BE2C (cell line): ENCODE results near the gene PRKCZ.

ENCODE experiments used
- DNase-seq: peaks from one replicate; pipeline ENCODE4 v3.0.0-alpha.2; 2020
- H3K27me3 ChIP-seq: fragments of 250-450 bp; sonication (Bioruptor Pico); 2 replicates; pipeline ENCODE4 v1.5.1; 2020; ENCODE audit warnings: mild to moderate bottlenecking
- H3K36me3 ChIP-seq: fragments of 250-450 bp; sonication (Bioruptor Pico); 2 replicates; pipeline ENCODE4 v1.5.1; 2020; ENCODE audit warnings: mild to moderate bottlenecking
- H3K4me1 ChIP-seq: fragments of 250-450 bp; sonication (Bioruptor Pico); 2 replicates; pipeline ENCODE4 v1.5.1; 2020
- H3K4me3 ChIP-seq: 2 replicates; pipeline ENCODE4 v1.5.1; 2011; ENCODE audit warnings: low read depth, low read length
- H3K9me3 ChIP-seq: fragments of 250-450 bp; sonication (Bioruptor Pico); 2 replicates; pipeline ENCODE4 v1.5.1; 2020
- CTCF ChIP-seq: IDR thresholded peaks from 2 replicates; pipeline ENCODE4 v1.5.1; 2012; ENCODE audit warnings: mild to moderate bottlenecking, low read depth, low read length

Gene PRKCZ

GRCh38 chr1:2046174-2046917 lies 3.9 kb upstream of the PRKCZ start:
- peak; percentile 78 for DNase-seq
- H3K27me3 ChIP-seq: peaks cover 49% of the 10 kb centered on the region

GRCh38 chr1:2046953-2047748 lies 3.1 kb upstream of the PRKCZ start:
- Histone ChIP-seq H3K27me3 (peaks cover 57% of the 10 kb centered on the region), H3K4me3 (no peak overlapping the region), H3K36me3 (no peaks in the 10 kb centered on the region), H3K4me1 (no peaks in the 10 kb centered on the region), H3K9me3 (no peaks in the 10 kb centered on the region)
- DNase-seq: no peak
- TF ChIP-seq CTCF: no peak

More at GRCh38 chr1:2046174-2046917, 3.9 kb upstream of the PRKCZ start:
- H3K4me3 ChIP-seq: no peak overlapping the region
- no peaks in the 10 kb centered on the region for H3K4me1 ChIP-seq
- no peaks in the 10 kb centered on the region for H3K9me3 ChIP-seq
- peak; percentile 82 for TF ChIP-seq CTCF
- no peaks in the 10 kb centered on the region for H3K36me3 ChIP-seq

- DNase-seq: no peak
- Histone ChIP-seq H3K27me3 (peaks cover 63% of the 10 kb centered on the region), H3K4me3 (no peak overlapping the region), H3K36me3 (no peaks in the 10 kb centered on the region), H3K9me3 (no peaks in the 10 kb centered on the region), H3K4me1 (no peaks in the 10 kb centered on the region)
- no peak for TF ChIP-seq CTCF
Observed at GRCh38 chr1:2047749-2048729, 2.2 kb upstream of the PRKCZ start.

- DNase-seq: no peak
- Histone ChIP-seq H3K9me3 (no peaks in the 10 kb centered on the region), H3K27me3 (peaks cover 63% of the 10 kb centered on the region), H3K36me3 (no peaks in the 10 kb centered on the region), H3K4me1 (no peaks in the 10 kb centered on the region), H3K4me3 (no peak overlapping the region)
- peak; percentile 14; the same call in 1 of the 2 replicates for TF ChIP-seq CTCF
Observed at GRCh38 chr1:2049225-2049717, 940 bp upstream of the PRKCZ start.

GRCh38 chr1:2050461-2050792 lies 216 bp downstream of the PRKCZ start:
- Histone ChIP-seq H3K4me3 (no peak overlapping the region), H3K4me1 (no peaks in the 10 kb centered on the region), H3K9me3 (no peaks in the 10 kb centered on the region), H3K36me3 (no peaks in the 10 kb centered on the region), H3K27me3 (peaks cover 58% of the 10 kb centered on the region)
- no peak for DNase-seq
- no peak for TF ChIP-seq CTCF
